NCI-H748 (cell line): Measurements from ENCODE around the gene SERP2.

ENCODE experiments used
- DNase-seq: peaks from one replicate; lab custom pipeline; 2025; ENCODE audit not compliant: unreplicated experiment; lab: John Stamatoyannopoulos, UW

The SERP2 gene

GRCh38 chr13:44433863-44434765, 60.5 kb downstream of the SERP2 start:
- no peak for DNase-seq

- no peak for DNase-seq
Measured at GRCh38 chr13:44434766-44435141, 61.1 kb downstream of the SERP2 start.

- peak; percentile 99 for DNase-seq
Measured at GRCh38 chr13:44435142-44435918, 61.7 kb downstream of the SERP2 start.

GRCh38 chr13:44435919-44436510, 62.4 kb downstream of the SERP2 start:
- no peak for DNase-seq

GRCh38 chr13:44436589-44437337, 63.1 kb downstream of the SERP2 start:
- DNase-seq, result peak; percentile 97

GRCh38 chr13:44437356-44438233, 64.0 kb downstream of the SERP2 start:
- DNase-seq, result peak; percentile 64

- DNase-seq, result no peak
Measured at GRCh38 chr13:44438234-44438579, 64.6 kb downstream of the SERP2 start.

- no peak for DNase-seq
Measured at GRCh38 chr13:44439452-44440024, 65.9 kb downstream of the SERP2 start.

- no peak for DNase-seq
Measured at GRCh38 chr13:44440046-44440608, 66.5 kb downstream of the SERP2 start.
